ENCODE data around the gene CMTM4. TPM values are rescaled to one million over a fixed set of nuclear protein-coding genes. Genes with fewer than 3 reads are reported as not detected.
"Not testable (repeated sequence)": the region's sequence is repeated elsewhere in the genome, so short reads cannot be mapped to it uniquely, and the experiment has no call there.

CMTM4 gene
- polyA plus RNA-seq, 3 donors: 65.0 to 73.2 (median 72.8) TPM

DNA sequence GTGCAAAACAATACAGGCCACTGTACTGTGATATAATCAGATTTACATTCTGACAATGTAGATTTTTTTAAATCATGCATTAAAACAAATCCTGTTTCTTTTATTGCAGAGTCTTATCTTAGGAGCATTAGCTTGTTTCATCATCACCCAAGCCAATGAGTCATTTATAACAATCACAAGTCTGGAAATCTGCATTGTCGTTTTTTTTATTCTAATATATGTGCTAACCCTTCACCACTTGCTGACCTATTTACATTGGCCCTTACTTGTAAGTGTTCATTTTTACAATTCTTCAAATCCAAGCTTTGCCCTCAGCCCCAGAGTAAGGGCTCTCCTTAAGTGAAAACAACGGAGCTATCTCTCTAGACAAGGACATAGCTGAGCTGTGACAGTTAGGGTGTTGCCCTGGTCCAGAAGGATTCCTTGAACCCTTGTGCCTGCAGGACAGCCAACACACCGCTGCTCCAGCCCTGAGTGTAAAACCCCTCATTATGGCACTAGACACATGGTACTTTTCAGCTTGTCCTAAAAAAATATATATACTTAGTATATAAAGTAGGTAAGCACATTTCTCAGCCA is 126.6 kb downstream of the CMTM4 start:
- DNase-seq: no peak

DNA sequence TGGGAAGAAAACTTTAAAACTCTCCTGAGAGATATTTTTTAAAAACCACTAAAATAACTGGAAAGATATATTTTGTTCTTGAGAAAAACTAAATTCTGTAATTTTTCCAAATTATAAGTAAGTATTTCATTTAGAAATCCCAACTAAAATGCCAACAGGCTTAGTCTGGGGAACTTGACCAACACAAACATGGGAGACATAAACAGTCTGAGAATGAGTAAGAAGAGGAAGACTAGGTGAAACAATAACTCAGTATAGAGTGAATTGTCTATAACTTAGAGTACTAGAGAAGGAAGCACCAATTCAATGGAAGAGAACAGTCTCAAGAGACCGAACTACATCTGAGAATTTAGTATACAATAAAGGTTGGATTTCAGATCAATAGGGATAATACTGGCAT is 127.4 kb downstream of the CMTM4 start:
- no peak for DNase-seq

GRCh38 chr16:66568355-66568754 is 128.2 kb downstream of the CMTM4 start:
- DNase-seq: no peak

DNA sequence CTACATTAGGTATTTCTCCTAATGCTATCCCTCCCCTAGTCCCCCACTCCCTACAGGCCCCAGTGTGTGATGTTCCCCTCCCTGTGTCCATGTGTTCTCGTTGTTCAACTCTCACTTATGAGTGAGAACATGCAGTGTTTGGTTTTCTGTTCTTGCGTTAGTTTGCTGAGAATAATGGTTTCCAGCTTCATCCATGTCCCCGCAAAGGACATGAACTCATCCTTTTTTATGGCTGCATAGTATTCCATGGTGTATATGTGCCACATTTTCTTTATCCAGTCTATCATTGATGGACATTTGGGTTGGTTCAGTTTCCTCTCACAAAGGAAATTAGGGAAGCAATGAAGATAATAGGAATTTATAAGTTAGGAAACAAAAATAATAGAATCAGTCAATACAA is 129.3 kb downstream of the CMTM4 start:
- not testable (repeated sequence) for DNase-seq

GRCh38 chr16:66566051-66566901 is 130.3 kb downstream of the CMTM4 start, which contains the start of gene CMTM1:
Gene CMTM1, plus strand, starts transcription at chr16:66566439. Its CDS starts 75 bp downstream, at chr16:66566514.
- no peak for DNase-seq

Other genes with a start within 250 kb of the CMTM4 start
- gene TK2, start 146.6 kb downstream of the CMTM4 start, polyA plus RNA-seq (ENCODE audit: insufficient read length in 3 of 3): 10 to 100 TPM; 33.5 to 37.8 (median 36.4) TPM
- 10 to 100 TPM; 30.4 to 38.8 (median 36.7) TPM for gene CKLF, start 144.2 kb downstream of the CMTM4 start, polyA plus RNA-seq (ENCODE audit: insufficient read length in 3 of 3)
- gene CMTM1, start 130.3 kb downstream of the CMTM4 start, polyA plus RNA-seq (ENCODE audit: insufficient read length in 3 of 3): 1 to 10 TPM; 6.8 to 9.3 (median 8.2) TPM
- gene CMTM2, start 117.3 kb downstream of the CMTM4 start, polyA plus RNA-seq (ENCODE audit: insufficient read length in 3 of 3): under 1 TPM; 0.56 to 0.90 (median 0.61) TPM
- 10 to 100 TPM; 53.5 to 70.2 (median 65.5) TPM for gene CMTM3, start 92.0 kb downstream of the CMTM4 start, polyA plus RNA-seq (ENCODE audit: insufficient read length in 3 of 3)
- 100 to 1,000 TPM; 105 to 155 (median 142) TPM for gene DYNC1LI2, start 54.9 kb upstream of the CMTM4 start, polyA plus RNA-seq (ENCODE audit: insufficient read length in 3 of 3)
- gene TERB1, start 104.8 kb upstream of the CMTM4 start, polyA plus RNA-seq (ENCODE audit: insufficient read length in 3 of 3): under 1 TPM in 1 of 3 donors, not detected in 2; 0.18 TPM
- gene NAE1, start 134.2 kb upstream of the CMTM4 start, polyA plus RNA-seq (ENCODE audit: insufficient read length in 3 of 3): 10 to 100 TPM; 68.2 to 95.4 (median 90.5) TPM
- gene CA7, start 147.7 kb upstream of the CMTM4 start, polyA plus RNA-seq (ENCODE audit: insufficient read length in 3 of 3): under 1 TPM; 0.16 to 0.73 (median 0.61) TPM
- gene PDP2, start 183.8 kb upstream of the CMTM4 start, polyA plus RNA-seq (ENCODE audit: insufficient read length in 3 of 3): 10 to 100 TPM; 12.2 to 16.1 (median 14.3) TPM
- gene CDH16, start 222.1 kb upstream of the CMTM4 start, polyA plus RNA-seq (ENCODE audit: insufficient read length in 3 of 3): 100 to 1,000 TPM; 267 to 319 (median 317) TPM
- 1 to 10 TPM; 2.4 to 3.3 (median 2.8) TPM for gene RRAD, start 228.8 kb upstream of the CMTM4 start, polyA plus RNA-seq (ENCODE audit: insufficient read length in 3 of 3)
- 100 to 1,000 TPM in 1 of 3 donors, 10 to 100 TPM in 2; 95.1 to 102 (median 99.3) TPM for gene CIAO2B, start 237.7 kb upstream of the CMTM4 start, polyA plus RNA-seq (ENCODE audit: insufficient read length in 3 of 3)
- 10 to 100 TPM; 42.7 to 50.2 (median 45.3) TPM for gene CES2, start 238.8 kb upstream of the CMTM4 start, polyA plus RNA-seq (ENCODE audit: insufficient read length in 3 of 3)

All from renal pelvis (tissue), 4 donors.